Neutrophil (primary cell): ENCODE data around the gene NRXN2.
A peak's percentile ranks its signal among the peaks of the same experiment; 100 is the strongest.

ENCODE experiments used
- H3K27ac ChIP-seq: fragments of 200-600 bp; sonication (generic); 2 replicates; pipeline ENCODE4 v1.5.1; 2016; ENCODE audit warnings: mild to moderate bottlenecking, moderate library complexity
- H3K27me3 ChIP-seq: fragments of 200-600 bp; sonication (generic); 2 replicates; pipeline ENCODE4 v1.6.0; 2016; ENCODE audit warnings: mild to moderate bottlenecking
- H3K36me3 ChIP-seq: fragments of 200-600 bp; sonication (generic); 2 replicates; pipeline ENCODE4 v1.5.1; 2017
- H3K4me1 ChIP-seq, 2 experiments: fragments of 200-600 bp in 1 of 2; sonication (generic) in 1 of 2; 1 replicate in 1 of 2; 2 replicates in 1 of 2; pipeline versions ENCODE4 v1.5.1 to v1.6.1; 2013 to 2016; ENCODE audit warnings: low read depth in 1 of 2, low read length in 1 of 2, mild to moderate bottlenecking in 1 of 2, moderate library complexity in 1 of 2; ENCODE audit not compliant: control insufficient read depth in 1 of 2, insufficient read depth in 1 of 2
- H3K4me3 ChIP-seq, 2 experiments: fragments of 200-600 bp in 1 of 2; sonication (generic) in 1 of 2; 1 replicate in 1 of 2; 2 replicates in 1 of 2; pipeline ENCODE4 v1.5.1; 2013 to 2016; ENCODE audit warnings: low read depth in 1 of 2, low read length in 1 of 2, mild to moderate bottlenecking in 1 of 2, moderate library complexity in 1 of 2
- H3K9me3 ChIP-seq: fragments of 200-600 bp; sonication (generic); 2 replicates; pipeline ENCODE4 v1.5.1; 2016
- CTCF ChIP-seq: fragments of 200-600 bp; sonication (generic); IDR thresholded peaks from 2 replicates; pipeline ENCODE4 v1.5.1; 2016; ENCODE audit warnings: antibody characterized with exemption

NRXN2 gene

GRCh38 chr11:64653388-64653973 lies 69.5 kb downstream of the NRXN2 start:
- Histone ChIP-seq H3K27ac (no peak overlapping the region), H3K27me3 (no peaks in the 10 kb centered on the region)

GRCh38 chr11:64652586-64653387 lies 70.2 kb downstream of the NRXN2 start:
- H3K4me1 ChIP-seq: peaks cover 13 to 24% of the 10 kb centered on the region in 2 experiments
- no peak overlapping the region for H3K4me3 ChIP-seq
- no peaks in the 10 kb centered on the region for H3K27me3 ChIP-seq
- no peaks in the 10 kb centered on the region for H3K36me3 ChIP-seq
- H3K9me3 ChIP-seq: no peaks in the 10 kb centered on the region
- peak; percentile 82 for TF ChIP-seq CTCF
- no peak overlapping the region for H3K27ac ChIP-seq

More at GRCh38 chr11:64653388-64653973, 69.5 kb downstream of the NRXN2 start:
- no peak for TF ChIP-seq CTCF
- H3K36me3 ChIP-seq: no peaks in the 10 kb centered on the region
- H3K4me3 ChIP-seq: no peak overlapping the region
- peaks cover 13 to 24% of the 10 kb centered on the region in 2 experiments for H3K4me1 ChIP-seq
- no peaks in the 10 kb centered on the region for H3K9me3 ChIP-seq

- H3K9me3 ChIP-seq: no peaks in the 10 kb centered on the region
- no peak overlapping the region for H3K4me3 ChIP-seq
- no peak overlapping the region for H3K27ac ChIP-seq
- no peaks in the 10 kb centered on the region for H3K36me3 ChIP-seq
- no peak for TF ChIP-seq CTCF
- H3K27me3 ChIP-seq: peaks cover 14% of the 10 kb centered on the region
- H3K4me1 ChIP-seq: peaks cover 13 to 16% of the 10 kb centered on the region in 2 experiments
Observed at GRCh38 chr11:64650923-64651523, 72.0 kb downstream of the NRXN2 start.

GRCh38 chr11:64649291-64649697 lies 73.7 kb downstream of the NRXN2 start:
- Histone ChIP-seq H3K4me1 (no peaks in the 10 kb centered on the region), H3K36me3 (no peaks in the 10 kb centered on the region), H3K27ac (no peak overlapping the region), H3K27me3 (peaks cover 32% of the 10 kb centered on the region), H3K9me3 (no peaks in the 10 kb centered on the region), H3K4me3 (no peak overlapping the region)
- no peak for TF ChIP-seq CTCF

GRCh38 chr11:64648551-64648950 lies 74.4 kb downstream of the NRXN2 start:
- no peak overlapping the region for H3K4me3 ChIP-seq
- H3K27me3 ChIP-seq: peaks cover 39% of the 10 kb centered on the region
- H3K4me1 ChIP-seq: peaks cover 0 to 3% of the 10 kb centered on the region in 2 experiments
- H3K9me3 ChIP-seq: no peaks in the 10 kb centered on the region
- no peak overlapping the region for H3K27ac ChIP-seq
- no peaks in the 10 kb centered on the region for H3K36me3 ChIP-seq
- TF ChIP-seq CTCF: no peak
